Endothelial cell of umbilical vein (primary cell): ENCODE results near the gene PBXIP1. TPM values are rescaled to one million over a fixed set of nuclear protein-coding genes. Genes with fewer than 3 reads are reported as not detected.

ENCODE experiments used
- BruUV-seq: library from RNA; stranded (reverse); fragments of 400-500 nt; replicated peaks from 2 replicates; lab custom pipeline; 2021; lab: Mats Ljungman, UMichigan
- CTCF ChIA-PET: fragments of 300-600, 350-600 bp; sonication (Branson Sonifier 250); formaldehyde crosslinking; loops from one replicate; lab custom pipeline; 2021; ENCODE audit warnings: antibody characterized with exemption, inconsistent platforms; lab: Charles Lee
- POLR2A ChIA-PET: fragments of 300-600, 350-600 bp; sonication (Branson Sonifier 250); formaldehyde crosslinking; loops from one replicate; lab custom pipeline; 2021; ENCODE audit warnings: antibody characterized with exemption, inconsistent platforms; lab: Charles Lee
- DNase-seq: peaks from one replicate; pipeline ENCODE4 v3.0.0-alpha.2; 2011; ENCODE audit warnings: low read depth, low spot score
- FAIRE-seq: peaks from 2 replicates; lab custom pipeline; 2011; peaks lifted over from hg19 to GRCh38; lab: Jason Lieb, UNC
- H2AFZ ChIP-seq: 2 replicates; pipeline ENCODE4 v1.6.0; 2012; ENCODE audit warnings: low read depth, low read length, control low read depth, inconsistent platforms
- H3K27ac ChIP-seq: 2 replicates; pipeline ENCODE4 v1.5.1; 2011; ENCODE audit warnings: low read depth, mild to moderate bottlenecking, control low read depth, low read length, moderate library complexity; ENCODE audit not compliant: insufficient read depth
- H3K27me3 ChIP-seq, 2 experiments: 2 replicates each; pipeline versions ENCODE4 v1.6.0 to v1.6.1; 2011; ENCODE audit warnings: low read length in 2 of 2, mixed read lengths in 1 of 2; ENCODE audit not compliant: control insufficient read depth in 2 of 2, insufficient read depth in 2 of 2
- H3K36me3 ChIP-seq, 2 experiments: 2 replicates in 1 of 2; 3 replicates in 1 of 2; pipeline ENCODE4 v1.5.1; 2011; ENCODE audit warnings: low read length in 2 of 2, mild to moderate bottlenecking in 1 of 2, moderate library complexity in 1 of 2; ENCODE audit not compliant: control insufficient read depth in 2 of 2, insufficient read depth in 2 of 2; ENCODE audit errors: extremely low read depth in 1 of 2
- H3K4me1 ChIP-seq: 3 replicates; pipeline ENCODE4 v1.5.1; 2011; ENCODE audit warnings: mild to moderate bottlenecking, low read length; ENCODE audit not compliant: control insufficient read depth, insufficient read depth; ENCODE audit errors: extremely low read depth
- H3K4me2 ChIP-seq: 2 replicates; pipeline ENCODE4 v1.6.1; 2011; ENCODE audit warnings: low read length, control low read depth, mixed read lengths; ENCODE audit not compliant: insufficient read depth
- H3K4me3 ChIP-seq, 3 experiments: fragments of 200-600 bp in 1 of 3; sonication (generic), shearing (Covaris generic) in 1 of 3; replicated peaks in 1 of 3; 2 replicates each; pipeline ENCODE4 v1.5.1; 2011 to 2016; ENCODE audit warnings: control low read depth in 3 of 3, low read length in 3 of 3, mild to moderate bottlenecking in 2 of 3, inconsistent platforms in 1 of 3, low read depth in 1 of 3, moderate library complexity in 1 of 3; ENCODE audit not compliant: insufficient read depth in 1 of 3
- H3K79me2 ChIP-seq: 2 replicates; pipeline ENCODE4 v1.6.0; 2012; ENCODE audit warnings: low read length, inconsistent platforms; ENCODE audit not compliant: control insufficient read depth, insufficient read depth
- H3K9ac ChIP-seq: replicated peaks from 2 replicates; pipeline ENCODE3; 2011; ENCODE audit warnings: low read length, control low read depth; ENCODE audit not compliant: insufficient read depth; ENCODE audit errors: extremely low read depth
- H3K9me1 ChIP-seq: replicated peaks from 3 replicates; pipeline ENCODE4 v1.6.0; 2011; ENCODE audit warnings: mild to moderate bottlenecking, low read length; ENCODE audit not compliant: control insufficient read depth, insufficient read depth; ENCODE audit errors: extremely low read depth
- H3K9me3 ChIP-seq: replicated peaks from 2 replicates; pipeline ENCODE4 v1.5.1; 2012; ENCODE audit warnings: low read length, inconsistent platforms; ENCODE audit not compliant: control insufficient read depth, insufficient read depth
- H4K20me1 ChIP-seq: replicated peaks from 2 replicates; pipeline ENCODE3; 2011; ENCODE audit warnings: mild to moderate bottlenecking, low read length; ENCODE audit not compliant: control insufficient read depth, insufficient read depth; ENCODE audit errors: extremely low read depth
- CTCF ChIP-seq, 2 donors: IDR thresholded peaks; 1 replicate in 1 of 2; 2 replicates in 1 of 2; pipeline ENCODE4 v1.5.1; 2011; ENCODE audit warnings: low read length in 2 of 2, mild to moderate bottlenecking in 2 of 2, moderate library complexity in 2 of 2, control low read depth in 1 of 2, inconsistent platforms in 1 of 2, low read depth in 1 of 2; ENCODE audit not compliant: insufficient read depth in 1 of 2; ENCODE audit errors: extremely low read depth in 1 of 2
- EZH2 ChIP-seq: IDR thresholded peaks from 2 replicates; pipeline ENCODE4 v1.6.1; 2012; ENCODE audit warnings: borderline replicate concordance, low read depth, mild to moderate bottlenecking, moderate library complexity, low read length, inconsistent platforms; ENCODE audit not compliant: severe bottlenecking
- FOS ChIP-seq: IDR thresholded peaks from 2 replicates; pipeline ENCODE4 v1.6.1; 2011; ENCODE audit warnings: mild to moderate bottlenecking, low read length, moderate library complexity, borderline replicate concordance; ENCODE audit not compliant: insufficient read depth
- GATA2 ChIP-seq: IDR thresholded peaks from 2 replicates; pipeline ENCODE4 v1.7.0; 2011; ENCODE audit warnings: low read depth, mild to moderate bottlenecking, moderate library complexity, mixed read lengths, low read length; ENCODE audit not compliant: insufficient read length, insufficient read depth
- JUN ChIP-seq: IDR thresholded peaks from 2 replicates; pipeline ENCODE4 v1.6.1; 2011; ENCODE audit warnings: borderline replicate concordance, low read depth; ENCODE audit not compliant: insufficient read length, insufficient read depth
- MAX ChIP-seq: IDR thresholded peaks from 2 replicates; pipeline ENCODE4 v1.6.1; 2011; ENCODE audit not compliant: insufficient read depth, insufficient read length
- MYC ChIP-seq: IDR thresholded peaks from one replicate; pipeline ENCODE4 v1.6.1; 2011; ENCODE audit warnings: mild to moderate bottlenecking, low read depth, low read length
- POLR2A ChIP-seq: IDR thresholded peaks from 2 replicates; pipeline ENCODE4 v1.6.1; 2012; ENCODE audit warnings: low read depth, mild to moderate bottlenecking, control low read depth, low read length
- POLR2AphosphoS5 ChIP-seq: IDR thresholded peaks from 2 replicates; pipeline ENCODE4 v1.6.1; 2012; ENCODE audit warnings: low read depth, mild to moderate bottlenecking, control low read depth, low read length, moderate library complexity; ENCODE audit not compliant: insufficient read depth
- dilution Hi-C: fragments of 300-500 bp; cut with MboI; formaldehyde crosslinking; loops from one replicate; pipeline ENCODE4 v1.15.0; 2019; ENCODE audit warnings: low sequenced_read_pairs; ENCODE audit not compliant: extremely low pct_ligation_motif_present
- intact Hi-C: fragments of 100-400 bp; cut with micrococcal nuclease; formaldehyde crosslinking; loops from one replicate; pipeline ENCODE4 v1.10.0; 2022
- polyA plus RNA-seq, 4 experiments: library from polyadenylated mRNA; depleted of rRNA in 3 of 4; stranded (reverse) in 3 of 4; unstranded in 1 of 4; fragments of >200 nt; gene quantifications; 2 replicates each; pipeline versions ENCODE4 v1.2.1 to v1.2.3, GENCODE V29; 2011 to 2012; ENCODE audit warnings: missing spikeins in 1 of 4
- total RNA-seq: library from RNA; stranded (reverse); gene quantifications from 2 replicates; pipeline ENCODE4 v1.2.3, GENCODE V29; 2021

Gene PBXIP1
- total and polyA plus RNA-seq, 2 donors (not counting 3 experiments of a cell fraction or from before 2014, with no cell fraction given), result 49.4 to 54.7 TPM

GRCh38 chr1:154958036-154958435 is 2.1 kb upstream of the PBXIP1 start:
- intact Hi-C loops, result no loop called here
- Histone ChIP-seq H3K27ac (no peak overlapping the region), H3K9me1 (no peaks in the 10 kb centered on the region), H3K4me1 (peaks cover 33% of the 10 kb centered on the region), H3K4me2 (no peak overlapping the region), H3K79me2 (peaks cover 9% of the 10 kb centered on the region), H3K27me3 (no peaks in the 10 kb centered on the region), H4K20me1 (no peaks in the 10 kb centered on the region), H3K36me3 (peaks cover 0 to 10% of the 10 kb centered on the region in 2 experiments), H3K9ac (no peak overlapping the region), H2AFZ (no peak overlapping the region), H3K4me3 (no peak overlapping the region), H3K9me3 (no peaks in the 10 kb centered on the region)
- TF ChIP-seq GATA2 (no peak), CTCF (IDR thresholded peaks at IDR 0.05; ENCODE audit: extremely low read depth in 1 of 2, insufficient read depth in 1 of 2, low read depth in 1 of 2, low read length in 2 of 2) (no peak), FOS (no peak), POLR2AphosphoS5 (no peak), JUN (no peak), POLR2A (no peak), MAX (no peak), EZH2 (no peak), MYC (no peak)
- dilution Hi-C loops, result no loop called here
- ChIA-PET CTCF (interaction anchor here (1.2 to 1.4 kb wide), 2 partner anchors 14 to 59 kb away, joined by 3 to 4 read pairs; no protein-coding TSS in a partner anchor), POLR2A (no interaction called here)
- FAIRE-seq (no peak), DNase-seq (no peak)
- BruUV-seq, result no TSS peak
